GM21390 (cell line): ENCODE data around the gene PVALEF.
"Not testable (repeated sequence)": the region's sequence is repeated elsewhere in the genome, so short reads cannot be mapped to it uniquely, and the experiment has no call there.

ENCODE experiments used
- ATAC-seq: cut with Tn5 transposase; IDR thresholded peaks from one replicate; pipeline ENCODE4 v1.9.1; 2021; ENCODE audit not compliant: unreplicated experiment

Gene PVALEF

DNA sequence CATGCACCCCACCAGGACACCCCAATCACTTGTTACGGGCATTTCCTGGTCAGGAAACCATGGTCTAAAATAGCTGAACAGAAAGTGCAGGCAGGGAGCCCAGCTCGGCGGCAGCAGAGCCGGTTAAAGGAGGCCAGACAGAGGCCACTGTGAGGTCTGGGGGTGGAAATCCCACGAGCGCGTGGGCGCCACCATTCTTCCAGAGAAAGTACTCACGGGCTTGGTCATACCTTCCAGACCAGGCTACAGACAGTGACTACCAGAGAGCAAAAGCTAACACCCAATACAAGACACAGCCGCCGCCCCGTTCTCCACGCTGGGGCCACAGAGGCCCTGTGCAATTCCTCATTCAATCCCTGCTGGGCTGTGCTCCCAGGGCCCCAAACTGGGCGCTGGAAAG is 45.6 kb downstream of the PVALEF start:
- no peak for ATAC-seq

DNA sequence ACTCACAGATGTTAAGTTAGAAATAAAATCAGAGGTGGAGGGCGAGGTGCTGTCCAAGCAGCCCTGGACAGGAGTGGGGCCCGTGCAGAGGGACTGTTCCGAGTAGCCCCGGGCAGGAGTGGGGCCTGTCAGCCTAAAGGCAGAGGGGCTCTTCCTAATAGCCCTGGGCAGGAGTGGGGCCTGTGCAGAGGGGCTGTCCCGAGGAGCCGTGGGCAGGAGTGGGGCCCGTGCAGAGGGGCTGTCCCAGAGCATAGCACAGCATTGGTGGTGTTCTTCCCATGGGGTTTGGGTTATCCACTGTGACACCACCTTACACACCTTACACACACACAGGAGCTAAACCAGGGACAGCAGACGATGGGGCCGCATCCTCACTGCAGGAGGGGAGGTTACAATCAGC is 47.1 kb downstream of the PVALEF start:
- no peak for ATAC-seq

DNA sequence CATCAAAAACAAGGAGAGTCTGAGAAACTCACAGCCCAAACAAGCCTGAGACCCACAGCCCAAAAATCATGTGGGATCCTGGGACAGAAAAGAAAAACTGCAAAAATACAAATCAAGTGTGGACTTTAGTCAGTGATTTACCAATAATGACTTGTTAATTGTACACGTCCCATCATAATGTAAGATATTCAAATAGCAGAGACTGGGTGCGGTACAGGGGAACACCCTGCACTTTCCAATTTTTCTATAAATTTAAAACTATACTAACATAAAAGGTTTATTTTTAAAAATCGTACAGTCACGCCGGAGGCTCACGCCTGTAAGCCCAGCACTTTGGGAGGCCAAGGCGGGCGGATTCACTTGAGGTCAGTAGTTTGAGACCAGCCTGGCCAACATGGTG is 48.7 kb downstream of the PVALEF start:
- ATAC-seq, result no peak

DNA sequence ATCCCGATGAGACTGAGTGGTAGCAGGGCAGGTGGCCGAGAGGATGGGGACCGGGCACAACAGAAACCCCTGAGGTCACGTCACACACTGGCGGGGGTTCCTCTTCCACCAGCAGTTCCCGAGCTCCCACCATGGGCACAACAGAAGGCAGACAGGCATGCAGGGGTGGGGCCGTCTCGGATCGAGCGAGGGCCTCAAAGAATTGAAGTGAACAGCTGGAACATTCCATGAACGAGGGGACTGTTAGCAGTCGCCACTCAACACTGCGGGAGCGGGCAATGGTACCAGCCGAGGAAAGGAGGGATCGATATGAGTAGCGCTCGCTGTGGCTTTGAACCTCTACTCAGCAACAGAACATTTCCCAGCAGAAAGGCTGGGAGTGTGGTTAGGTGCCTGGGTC is 52.2 kb downstream of the PVALEF start:
- no peak for ATAC-seq

DNA sequence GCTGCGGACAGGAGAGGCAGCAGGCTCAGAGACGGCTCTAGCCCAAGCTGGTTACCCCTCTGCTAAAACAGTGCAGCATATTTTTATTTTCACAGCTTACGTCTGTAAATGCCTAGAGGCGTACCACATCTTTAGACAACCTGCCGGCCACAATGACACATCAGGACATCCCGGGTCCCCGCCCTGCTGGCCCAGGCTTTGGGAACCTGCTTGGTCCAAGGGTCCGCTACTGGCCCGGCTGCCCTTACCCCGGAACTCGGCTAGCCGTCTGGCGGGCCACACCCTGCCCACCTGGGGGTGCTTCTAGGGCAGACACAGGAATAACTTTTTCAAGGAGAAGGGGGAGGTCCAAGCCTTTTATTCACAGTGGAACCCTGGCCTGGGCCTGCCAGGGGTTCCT is 53.2 kb downstream of the PVALEF start:
- no peak for ATAC-seq

DNA sequence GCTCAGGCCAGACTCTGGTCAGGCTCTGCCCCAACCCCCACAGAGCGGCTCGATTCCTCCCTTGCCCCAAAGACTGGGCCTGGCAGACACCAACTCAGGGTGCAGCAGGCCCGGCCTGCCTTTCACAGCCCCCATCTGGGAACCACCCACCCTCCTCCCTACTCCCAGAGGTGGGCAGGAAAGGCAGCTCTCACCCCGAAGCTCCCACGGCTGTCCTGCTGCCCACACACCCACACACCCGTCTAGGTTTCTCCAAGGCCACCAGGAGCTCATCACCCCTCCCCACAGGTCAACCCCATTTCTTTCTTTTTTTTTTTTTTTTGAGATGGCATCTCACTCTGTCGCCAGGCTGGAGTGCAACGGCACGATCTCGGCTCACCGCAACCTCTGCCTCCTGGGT is 53.7 kb downstream of the PVALEF start:
- ATAC-seq, result no peak

DNA sequence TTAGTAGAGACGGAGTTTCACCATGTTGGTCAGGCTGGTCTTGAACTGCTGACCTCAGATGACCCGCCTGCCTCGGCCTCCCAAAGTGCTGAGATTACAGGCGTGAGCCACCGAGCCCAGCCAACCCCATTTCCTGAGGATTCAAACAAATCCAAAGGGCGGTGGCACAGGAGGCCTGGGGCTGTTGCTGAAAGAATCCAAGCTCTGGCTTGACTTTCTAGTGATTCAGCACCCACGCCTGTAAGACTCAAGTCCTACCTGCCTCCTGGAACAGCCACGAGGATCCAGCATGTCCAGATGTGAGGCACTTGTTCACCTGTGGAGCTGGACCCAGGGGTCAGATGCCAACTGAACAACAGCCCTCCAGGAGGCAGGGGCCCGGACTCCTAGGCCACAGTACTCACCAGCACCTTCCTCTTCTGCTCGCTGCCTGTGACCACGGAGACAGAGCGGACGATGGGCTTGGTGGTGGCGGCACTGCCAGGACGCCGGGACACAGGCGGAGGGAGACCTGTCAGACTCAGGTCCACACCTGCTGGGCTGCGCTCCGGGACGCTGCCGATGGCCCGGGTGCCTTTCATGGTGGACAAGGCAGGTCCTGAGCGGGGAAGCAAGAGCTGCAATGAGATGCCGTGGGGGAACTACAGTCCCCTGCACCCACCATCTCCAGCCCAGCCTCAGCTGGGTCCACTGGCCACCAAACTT is 54.3 kb downstream of the PVALEF start:
- ATAC-seq, result no peak

DNA sequence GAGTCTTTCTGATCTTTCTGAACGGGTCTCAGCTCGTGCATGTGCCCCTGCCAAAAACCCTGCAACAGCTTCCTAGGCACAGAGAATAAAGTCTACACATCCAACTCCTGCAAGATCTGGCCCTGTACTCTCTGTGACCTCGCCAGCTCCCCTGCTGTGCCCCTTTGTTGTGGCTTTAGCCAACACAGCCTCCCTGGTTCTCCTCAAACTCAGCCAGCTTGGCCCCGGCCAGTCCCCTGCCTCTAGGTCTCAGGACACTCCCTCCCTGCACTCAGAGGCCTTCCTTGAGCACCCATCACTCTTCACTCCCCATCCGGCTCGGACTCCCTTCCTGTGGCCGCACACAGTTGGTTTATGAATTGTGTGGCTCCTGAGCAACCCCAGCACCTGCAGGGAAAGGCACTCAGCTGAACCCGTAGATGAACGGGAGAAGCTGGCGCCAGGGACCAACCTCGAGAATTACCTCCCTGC is 56.1 kb downstream of the PVALEF start:
- ATAC-seq, result no peak

DNA sequence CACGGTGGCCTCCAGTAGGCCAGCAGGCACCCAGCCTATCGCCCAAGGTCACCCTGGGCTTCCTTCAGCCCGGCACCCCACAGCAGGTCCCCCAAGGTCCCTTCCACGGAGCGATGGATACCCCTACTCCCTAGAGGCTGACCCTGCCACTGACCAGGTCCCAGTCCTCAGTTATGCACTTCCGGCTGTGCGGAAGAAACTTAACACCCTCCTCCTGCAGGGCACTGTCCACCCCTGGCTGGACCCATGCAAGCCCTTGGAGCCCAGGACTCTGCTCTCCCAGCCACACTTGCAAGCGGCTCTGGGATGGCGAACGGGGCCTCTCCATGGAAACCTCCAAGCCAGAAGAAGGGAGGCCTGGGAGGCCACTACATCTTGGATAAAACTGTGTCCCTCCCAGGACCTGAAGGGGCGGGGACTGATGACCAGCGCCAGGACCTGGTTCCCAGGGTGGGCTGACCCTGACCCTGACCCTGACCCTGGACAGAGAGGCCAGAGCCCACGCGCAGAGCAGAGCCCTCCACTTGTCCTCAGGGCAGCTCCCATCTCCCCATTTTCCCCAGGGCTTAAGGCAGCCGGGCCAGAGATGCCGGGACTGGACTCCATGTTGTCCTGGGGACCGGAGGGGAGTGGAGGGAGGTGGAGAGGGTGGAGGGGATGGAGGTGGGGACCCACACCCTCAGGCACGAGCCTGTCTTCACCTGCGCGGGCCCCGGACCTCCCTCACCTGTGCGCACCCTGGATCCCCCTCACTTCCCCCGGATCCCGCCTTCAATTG is 56.7 kb downstream of the PVALEF start:
- no peak for ATAC-seq

DNA sequence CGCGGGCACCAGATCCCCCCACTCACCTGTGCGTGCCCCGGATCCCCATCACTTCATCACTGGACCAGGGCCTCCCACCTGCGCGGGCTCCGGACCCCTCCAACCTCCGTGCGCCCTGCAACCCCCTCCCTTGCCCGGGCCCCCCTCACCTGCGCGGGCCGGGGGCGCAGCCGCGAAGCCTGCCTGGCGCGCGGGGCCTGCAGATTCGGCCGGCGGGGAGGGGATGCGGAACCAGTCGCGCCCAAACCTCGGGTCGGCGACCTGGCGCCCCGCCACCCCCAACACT is 57.3 kb downstream of the PVALEF start:
- no peak for ATAC-seq

DNA sequence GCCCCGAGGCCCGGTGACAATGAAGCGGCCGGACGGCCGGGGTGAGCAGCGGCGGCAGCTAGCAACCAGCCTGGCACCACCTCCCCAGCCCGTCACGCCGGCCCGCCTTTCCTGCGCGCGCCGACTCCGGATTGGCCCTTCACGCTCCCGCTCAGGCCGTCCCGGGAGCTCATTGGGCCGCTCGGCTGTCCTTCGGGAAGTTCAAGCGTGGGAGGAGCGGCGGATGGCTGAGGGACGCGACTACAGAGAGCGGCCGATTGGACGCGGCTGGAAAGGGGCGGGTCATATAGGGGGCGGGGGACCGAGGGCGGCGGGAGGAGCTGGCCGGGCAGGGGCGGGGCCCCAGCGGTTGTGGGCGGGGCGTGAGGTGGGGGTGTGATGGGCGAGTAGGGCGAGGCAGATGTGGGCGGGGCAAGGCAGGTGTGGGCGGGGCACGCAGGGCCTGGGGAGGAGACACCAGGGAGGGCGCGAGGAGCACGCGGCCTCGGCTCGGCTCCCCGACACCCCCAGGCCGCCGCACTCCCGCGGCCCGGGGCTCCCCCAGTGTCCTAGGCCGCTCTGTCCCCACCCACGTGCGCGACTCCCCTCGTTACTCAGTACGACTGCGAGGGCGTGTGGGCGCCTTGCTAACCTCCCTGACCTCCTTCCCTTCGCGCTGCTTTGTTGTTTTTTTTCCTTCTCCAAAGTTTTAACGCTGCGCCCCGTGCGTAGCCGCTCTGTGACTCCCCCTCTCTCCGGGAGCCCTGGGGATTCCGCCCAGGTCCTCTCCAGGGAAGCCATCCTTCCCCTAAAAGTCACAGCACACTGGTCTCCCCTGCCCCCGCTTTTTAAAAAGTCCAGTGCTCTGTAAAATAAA is 57.8 kb downstream of the PVALEF start, which contains the start of gene CEP131:
TSS of gene CEP131 (minus strand) at position 60 of the 856 bp plus-strand sequence. CDS start 2,909 bp downstream, outside the sequence.
- ATAC-seq, result peak; percentile 89

DNA sequence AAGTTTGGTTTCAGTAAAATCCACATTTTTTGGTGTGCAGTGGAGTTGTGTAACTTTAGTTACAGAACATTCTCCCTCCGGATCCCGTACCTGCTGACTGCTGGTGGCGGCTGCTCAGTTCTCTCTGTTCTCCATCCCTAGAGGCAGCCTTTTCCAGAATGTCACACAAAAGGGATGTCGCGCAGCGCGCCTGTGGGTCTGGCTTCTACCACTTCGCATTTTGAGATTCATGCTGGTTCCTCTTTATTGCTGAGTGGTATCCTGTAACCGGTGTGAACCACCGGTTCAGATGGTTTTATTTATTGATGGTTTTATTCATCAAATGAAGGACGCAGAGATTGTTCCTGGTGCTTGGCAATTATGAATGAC is 58.4 kb downstream of the PVALEF start:
- ATAC-seq, result no peak

DNA sequence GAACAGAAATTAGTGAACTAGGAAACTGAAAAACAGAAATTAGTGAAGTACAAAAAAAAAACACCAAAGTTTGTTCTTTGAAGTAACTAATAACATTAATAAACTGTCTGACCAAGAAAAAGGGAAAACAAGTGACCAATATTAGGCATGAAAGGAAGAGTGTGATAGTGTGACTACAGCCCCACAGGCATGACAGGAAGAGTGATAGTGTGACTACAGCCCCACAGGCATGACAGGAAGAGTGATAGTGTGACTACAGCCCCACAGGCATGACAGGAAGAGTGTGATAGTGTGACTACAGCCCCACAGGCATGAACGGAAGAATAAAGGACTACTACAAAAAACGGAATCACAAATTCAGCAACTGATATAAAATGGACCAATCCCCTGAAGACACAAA is 62.3 kb downstream of the PVALEF start:
- not testable (repeated sequence) for ATAC-seq

DNA sequence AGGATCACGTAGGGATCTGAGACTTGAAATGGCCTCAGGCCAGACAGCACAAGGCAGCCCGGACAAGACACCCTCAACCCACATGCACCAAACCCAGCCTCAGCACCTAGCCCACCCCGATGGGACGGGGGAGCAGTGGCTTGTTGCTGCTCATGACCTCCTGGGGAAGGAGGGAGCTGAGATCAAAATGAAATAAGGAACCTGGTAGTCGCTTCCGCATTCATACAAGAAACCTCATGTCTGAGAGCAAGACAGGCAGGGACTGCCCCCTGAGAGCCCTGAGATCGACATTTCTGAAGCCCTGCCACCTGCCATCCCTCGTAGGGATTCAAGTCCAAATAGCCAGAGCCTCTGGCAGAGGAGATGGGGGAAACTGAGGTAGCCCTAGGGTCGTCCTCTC is 63.1 kb downstream of the PVALEF start:
- no peak for ATAC-seq

DNA sequence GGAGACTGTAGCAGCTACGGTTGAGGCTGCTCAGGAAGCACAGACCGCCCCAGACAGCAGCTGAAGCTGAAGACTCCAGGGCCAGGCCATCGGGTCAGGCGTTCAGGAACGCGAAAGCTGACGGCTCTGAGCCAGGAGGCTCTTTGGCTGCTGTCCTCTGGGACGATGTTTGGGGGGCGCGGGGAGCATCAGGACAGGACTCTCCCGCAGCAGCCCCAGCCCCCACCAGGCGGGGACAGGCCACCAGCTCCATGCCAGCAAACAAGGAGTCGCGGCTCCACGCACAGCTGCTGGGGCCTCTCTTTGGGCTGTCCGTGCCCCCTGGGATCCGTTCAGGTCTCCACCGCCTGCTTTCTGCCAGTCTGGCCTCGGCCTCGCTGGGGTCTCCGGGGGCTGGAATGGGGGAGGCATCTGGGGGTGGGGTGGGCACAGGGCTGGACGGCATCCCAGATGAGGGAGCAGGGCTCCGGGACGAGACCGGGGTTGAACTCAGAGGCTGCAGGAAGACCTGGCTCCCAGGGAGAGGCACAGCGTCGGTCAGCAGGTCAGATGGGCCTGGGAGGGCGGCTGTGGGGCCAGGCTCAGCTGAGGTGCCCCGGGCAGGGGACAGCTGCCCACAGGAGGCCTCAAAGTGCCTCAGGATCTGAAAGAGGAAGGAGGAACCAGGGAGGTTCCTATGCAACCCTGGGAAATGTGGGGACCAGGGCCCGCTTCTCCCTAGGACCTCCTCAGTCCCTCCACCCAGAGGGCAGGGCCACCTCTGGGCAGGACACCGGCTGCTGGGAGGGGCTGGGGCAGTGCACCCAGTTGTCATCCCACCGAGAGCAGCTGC is 63.7 kb downstream of the PVALEF start:
- no peak for ATAC-seq

DNA sequence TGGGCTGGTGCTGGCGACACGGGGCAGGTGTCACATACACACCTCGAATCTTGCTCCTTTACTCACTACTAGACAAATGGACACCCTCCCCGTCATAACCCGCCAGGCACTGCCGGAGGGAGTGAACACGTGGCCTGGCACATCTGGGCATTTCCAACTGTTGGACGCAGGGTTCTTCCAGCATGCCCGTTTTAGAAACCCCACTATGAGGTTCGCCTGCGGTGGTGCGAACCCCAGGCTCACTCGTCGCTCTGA is 64.3 kb downstream of the PVALEF start:
- no peak for ATAC-seq

DNA sequence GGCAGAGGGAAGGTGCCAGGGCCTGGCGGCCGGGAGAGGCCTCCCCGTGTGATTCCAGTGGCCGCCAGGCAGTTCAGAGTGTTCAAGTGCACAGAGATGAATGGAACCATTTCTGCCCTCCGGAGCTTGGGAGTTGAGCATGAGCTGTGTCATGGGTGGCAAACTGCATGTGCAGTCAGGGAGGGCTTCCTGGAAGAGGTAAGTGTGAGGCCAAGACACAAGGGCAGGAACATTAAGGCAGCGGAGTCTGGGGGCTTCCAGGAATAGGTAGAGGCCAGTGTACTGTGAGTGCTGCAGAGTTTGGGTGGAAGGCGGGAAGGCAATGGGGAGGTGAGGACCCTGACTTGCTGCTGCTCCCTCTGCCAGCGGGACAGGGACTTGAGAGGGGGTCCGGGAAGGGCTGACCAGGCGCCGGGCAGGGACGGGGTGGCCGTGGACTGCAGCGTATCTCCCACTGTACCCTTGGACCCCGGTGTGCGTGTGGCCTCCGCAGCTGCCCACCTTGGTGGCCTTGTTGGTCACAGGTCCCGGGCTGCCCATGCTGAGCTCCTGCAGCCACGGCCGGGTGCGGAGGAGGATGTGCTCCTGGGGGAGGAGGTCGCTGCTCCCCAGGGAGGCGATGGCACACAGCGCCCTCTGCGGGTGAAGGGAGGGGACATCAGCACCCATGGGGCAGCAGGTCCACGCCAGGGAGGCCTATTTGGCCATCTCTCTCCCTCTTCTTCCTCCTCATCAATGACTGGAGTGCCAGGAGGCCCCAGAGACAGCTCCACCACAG is 64.9 kb downstream of the PVALEF start:
- ATAC-seq, result no peak

DNA sequence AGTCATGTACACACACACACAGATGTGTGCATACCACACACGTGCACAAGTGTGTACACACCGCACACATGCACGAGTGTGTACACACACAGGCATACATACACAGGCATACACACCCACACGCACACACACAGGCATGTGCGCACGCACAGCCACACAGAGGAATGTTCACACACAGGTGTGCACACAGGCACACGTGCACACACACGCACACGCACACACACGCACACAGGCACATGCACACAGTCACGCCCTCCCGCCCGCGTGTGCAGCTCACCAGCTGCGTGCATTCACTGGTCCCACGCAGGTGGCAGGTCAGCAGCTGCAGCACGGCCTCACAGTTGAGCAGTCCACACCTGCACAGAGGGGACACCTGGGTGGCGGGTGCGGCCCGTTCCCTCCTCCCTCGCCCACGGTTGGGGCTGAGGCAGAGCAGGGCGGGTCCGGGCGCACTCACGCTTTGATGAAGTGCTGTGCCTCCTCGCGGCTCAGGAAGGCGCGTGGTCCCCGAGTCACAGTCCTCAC is 65.9 kb downstream of the PVALEF start:
- ATAC-seq, result no peak

DNA sequence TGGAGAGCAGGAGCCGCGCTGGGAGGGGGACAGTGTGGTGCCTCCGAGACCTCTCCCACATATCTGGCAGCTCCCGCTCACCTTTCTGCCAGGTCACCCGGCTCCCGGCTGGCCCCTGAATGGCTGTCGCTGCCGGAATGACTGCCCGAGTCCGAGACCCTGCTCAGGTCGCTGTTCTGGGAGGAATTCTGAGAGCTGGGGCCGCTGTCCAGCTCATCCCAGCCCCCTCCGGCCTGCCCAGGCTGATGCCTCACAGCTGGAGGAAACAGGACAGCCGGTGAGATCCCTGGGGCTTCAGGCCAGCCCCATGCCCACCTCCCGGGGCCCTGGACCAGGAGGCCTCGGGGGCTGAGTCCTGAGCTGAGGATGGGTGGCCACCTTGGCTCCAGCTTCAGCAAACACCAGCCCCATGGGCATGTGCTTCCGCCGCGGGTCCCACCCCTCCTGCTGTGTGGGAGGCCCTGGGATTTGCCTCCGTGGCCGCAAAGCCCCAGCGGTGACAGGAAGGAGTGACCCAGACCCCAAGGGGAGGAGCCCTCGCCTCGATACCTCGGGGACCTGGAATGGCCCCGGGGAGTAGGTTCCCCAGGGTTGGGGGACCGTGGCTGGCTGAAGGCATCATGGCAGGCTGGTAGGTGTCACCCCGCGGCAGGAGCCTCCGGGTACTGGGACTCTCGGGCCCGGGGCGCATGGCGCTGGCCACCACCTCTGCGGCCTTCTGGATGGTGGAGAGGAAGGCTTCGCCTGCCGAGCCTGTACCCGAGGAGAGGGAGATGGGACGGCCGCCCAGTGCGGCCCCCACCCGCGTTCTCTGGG is 66.7 kb downstream of the PVALEF start:
- ATAC-seq, result no peak
